IPS-NIHi7 (cell line): ENCODE results near the gene HELT.
"Not testable (repeated sequence)": the region's sequence is repeated elsewhere in the genome, so short reads cannot be mapped to it uniquely, and the experiment has no call there.

Source experiments
- DNase-seq: peaks from one replicate; pipeline ENCODE4 v3.0.0; 2012; ENCODE audit warnings: mixed read lengths; ENCODE audit errors: extremely low spot score

Gene HELT

DNA sequence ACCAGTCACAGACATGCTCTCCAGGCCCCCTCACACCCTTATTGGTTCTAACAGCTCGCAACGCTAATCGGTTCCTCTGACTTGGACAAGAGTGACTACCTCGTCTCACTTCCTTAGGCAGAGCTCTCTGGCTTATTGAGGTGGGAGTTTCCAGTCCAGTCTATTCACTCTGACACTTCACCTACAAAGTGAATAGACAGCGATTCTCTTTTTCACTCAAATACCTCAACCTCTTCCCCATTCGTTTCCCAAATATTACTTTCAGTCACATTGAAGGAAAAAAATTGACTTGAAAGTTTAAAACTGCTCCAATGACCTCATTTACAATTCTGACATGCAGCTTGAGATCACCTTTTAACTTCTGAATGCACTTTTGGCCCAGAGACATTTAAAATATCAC, 17.7 kb downstream of the HELT start:
- DNase-seq, result no peak

- DNase-seq, result peak; percentile 54
These were observed 18.6 kb downstream of the HELT start for GRCh38 chr4:185036842-185037241.

GRCh38 chr4:185039508-185040273, 21.4 kb downstream of the HELT start:
- peak; percentile 80 for DNase-seq

DNA sequence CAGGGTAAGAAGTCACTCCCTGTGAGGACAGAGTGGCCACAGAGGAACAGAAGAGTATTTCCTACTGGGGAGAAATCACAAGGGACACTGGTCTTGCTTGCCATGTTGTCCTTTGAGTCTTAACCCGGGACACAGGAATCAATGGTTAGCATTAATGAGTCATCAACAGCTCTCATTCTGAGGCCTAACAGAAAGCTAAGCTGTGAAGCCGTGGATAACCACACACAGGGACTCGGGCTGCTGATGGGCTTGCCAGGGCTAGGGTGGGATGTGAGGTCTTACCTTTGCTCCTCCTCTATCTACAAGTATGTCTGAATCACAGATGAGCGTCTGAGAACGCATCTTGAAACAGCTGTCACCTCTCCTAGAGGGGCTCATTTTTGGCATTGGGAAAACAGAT, 22.2 kb downstream of the HELT start:
- DNase-seq, result peak; percentile 39

- DNase-seq, result not testable (repeated sequence)
These were observed 32.0 kb downstream of the HELT start for GRCh38 chr4:185050286-185050685.

GRCh38 chr4:185051283-185051682, 33.0 kb downstream of the HELT start:
- not testable (repeated sequence) for DNase-seq

- no peak for DNase-seq
These were observed 35.5 kb downstream of the HELT start for GRCh38 chr4:185053746-185054145.

DNA sequence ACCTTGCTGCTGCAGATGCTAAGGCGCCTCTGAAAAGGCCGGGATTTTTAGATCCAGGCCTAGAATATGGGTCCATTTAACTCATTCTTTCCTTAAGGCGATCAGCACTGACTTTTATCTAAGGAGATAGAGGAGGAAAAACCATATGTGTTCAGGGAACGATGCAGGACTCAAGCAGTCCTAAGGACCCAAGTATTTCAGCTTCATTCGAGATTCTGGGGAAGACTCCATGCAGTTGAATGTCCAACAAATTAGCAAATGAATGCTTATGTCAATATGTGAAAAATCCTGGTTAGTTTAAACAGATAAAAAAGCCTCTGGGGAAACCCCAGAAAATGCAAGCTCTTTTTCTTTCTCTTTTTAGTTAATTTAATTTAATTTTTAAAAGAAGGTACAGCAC, 36.0 kb downstream of the HELT start:
- no peak for DNase-seq

- no peak for DNase-seq
These were observed 36.6 kb downstream of the HELT start for GRCh38 chr4:185054886-185055285.

- no peak for DNase-seq
These were observed 43.3 kb downstream of the HELT start for GRCh38 chr4:185061610-185062009.

DNA sequence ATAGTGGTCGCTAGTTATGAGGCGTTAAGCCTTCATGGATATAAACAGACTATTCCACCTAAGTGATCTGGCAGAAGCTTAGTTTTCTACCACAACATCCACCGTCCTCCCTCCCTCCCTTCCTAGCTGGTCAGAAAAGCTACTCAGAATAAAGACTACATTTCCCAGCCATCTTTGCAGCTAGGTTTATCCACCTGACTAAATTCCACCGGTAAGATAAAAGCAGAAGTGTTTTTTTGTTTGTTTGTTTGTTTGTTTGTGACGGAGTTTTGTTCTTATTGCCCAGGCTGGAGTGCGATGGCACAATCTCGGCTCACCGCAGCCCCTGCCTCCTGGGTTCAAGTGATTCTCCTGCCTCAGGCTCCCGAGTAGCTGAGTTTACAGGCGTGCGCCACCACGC, 44.3 kb downstream of the HELT start:
- DNase-seq, result no peak

- DNase-seq, result no peak
These were observed 47.9 kb downstream of the HELT start for GRCh38 chr4:185066179-185066578.

GRCh38 chr4:185068837-185069236, 50.5 kb downstream of the HELT start:
- DNase-seq, result peak; percentile 50
